Lower lobe of right lung (tissue), 2 donors: Measurements from ENCODE around the gene NPB. TPM values are rescaled to one million over a fixed set of nuclear protein-coding genes. Genes with fewer than 3 reads are reported as not detected.
"Not testable (repeated sequence)": the region's sequence is repeated elsewhere in the genome, so short reads cannot be mapped to it uniquely, and the experiment has no call there.

Experiments
- ATAC-seq, 2 donors: fragments of 200-7000 bp; cut with Tn5 transposase; one replicate each; pipeline ENCODE4 v1.9.1; 2020 to 2022; ENCODE audit warnings: mild to moderate bottlenecking in 2 of 2, moderate library complexity in 2 of 2
- DNase-seq: peaks from one replicate; pipeline ENCODE4 v3.0.0-alpha.2; 2020
- H3K27ac ChIP-seq: fragments of 200-600 bp; one replicate; pipeline ENCODE4 v1.8.0; 2022
- H3K27me3 ChIP-seq: fragments of 200-600 bp; one replicate; pipeline ENCODE4 v1.8.0; 2022; ENCODE audit warnings: low read depth
- H3K36me3 ChIP-seq: fragments of 200-600 bp; one replicate; pipeline ENCODE4 v1.8.0; 2022; ENCODE audit warnings: mild to moderate bottlenecking
- H3K4me1 ChIP-seq: fragments of 200-600 bp; one replicate; pipeline ENCODE4 v1.8.0; 2022
- H3K4me3 ChIP-seq: fragments of 200-600 bp; one replicate; pipeline ENCODE4 v1.8.0; 2022; ENCODE audit warnings: mild to moderate bottlenecking
- H3K9me3 ChIP-seq: fragments of 200-600 bp; one replicate; pipeline ENCODE4 v1.8.0; 2022
- intact Hi-C: fragments of 100-400 bp; cut with DNase I; formaldehyde crosslinking; loops from one replicate; pipeline ENCODE4 v1.11.0; 2022
- total RNA-seq: library from RNA; stranded (reverse); fragmentation: NEBNext Ultra II Directional; extraction: Animal tissue kit (Norgen Biotek cat#: 25700); gene quantifications from one replicate; pipeline ENCODE4 v1.2.1, GENCODE V29; 2021
- TF ChIP-seq, protein P1 (sequence below): fragments of 200-600 bp; IDR thresholded peaks from one replicate; pipeline ENCODE4 v1.8.0; 2022; ENCODE audit warnings: antibody characterized with exemption, mild to moderate bottlenecking
- donor health status: DM: no; HTN: yes; CAD: no; lungs with severe emphysema.

NPB gene
- total RNA-seq, 1 donor from 2014 or later: 0.71 TPM

DNA sequence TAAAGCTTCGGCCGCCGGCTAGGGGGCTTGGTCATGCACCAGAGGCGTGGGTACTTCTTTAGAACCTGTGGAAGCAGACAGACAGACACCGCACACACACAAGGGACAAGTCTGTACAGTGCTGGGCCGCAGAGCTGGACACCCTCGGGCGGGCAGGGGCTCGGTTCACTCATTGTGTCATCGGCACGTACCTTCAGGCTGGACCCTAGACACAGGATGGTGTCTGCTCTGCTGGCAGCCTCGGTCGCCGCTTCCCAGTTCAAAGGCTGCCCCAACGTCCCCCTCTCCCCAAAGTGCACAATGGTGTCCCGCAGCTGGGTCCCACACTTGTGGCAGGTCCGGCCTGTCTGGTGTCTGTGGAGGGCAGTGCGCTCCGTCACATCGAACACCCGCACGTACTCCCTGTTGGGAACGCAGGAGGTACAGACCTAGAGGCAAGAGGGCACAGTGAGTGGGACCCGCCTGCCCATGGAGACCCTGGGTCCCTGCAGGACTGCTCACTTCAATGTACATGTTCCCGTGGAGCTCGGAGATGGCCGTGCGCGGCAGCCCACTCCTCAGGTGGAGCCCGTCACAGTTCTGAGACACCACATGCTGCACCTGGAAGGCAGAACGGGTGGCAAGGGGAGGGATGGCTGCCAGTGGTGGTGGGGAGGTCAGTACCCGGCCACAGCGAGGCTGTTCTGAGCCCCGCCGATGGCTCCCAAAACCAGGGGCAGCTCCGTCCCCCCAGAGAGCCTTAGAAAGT lies 12.2 kb downstream of the NPB start:
- H3K4me1 ChIP-seq: peaks cover 42% of the 10 kb centered on the region
- no peak for ATAC-seq
- TF ChIP-seq, protein P1, sequence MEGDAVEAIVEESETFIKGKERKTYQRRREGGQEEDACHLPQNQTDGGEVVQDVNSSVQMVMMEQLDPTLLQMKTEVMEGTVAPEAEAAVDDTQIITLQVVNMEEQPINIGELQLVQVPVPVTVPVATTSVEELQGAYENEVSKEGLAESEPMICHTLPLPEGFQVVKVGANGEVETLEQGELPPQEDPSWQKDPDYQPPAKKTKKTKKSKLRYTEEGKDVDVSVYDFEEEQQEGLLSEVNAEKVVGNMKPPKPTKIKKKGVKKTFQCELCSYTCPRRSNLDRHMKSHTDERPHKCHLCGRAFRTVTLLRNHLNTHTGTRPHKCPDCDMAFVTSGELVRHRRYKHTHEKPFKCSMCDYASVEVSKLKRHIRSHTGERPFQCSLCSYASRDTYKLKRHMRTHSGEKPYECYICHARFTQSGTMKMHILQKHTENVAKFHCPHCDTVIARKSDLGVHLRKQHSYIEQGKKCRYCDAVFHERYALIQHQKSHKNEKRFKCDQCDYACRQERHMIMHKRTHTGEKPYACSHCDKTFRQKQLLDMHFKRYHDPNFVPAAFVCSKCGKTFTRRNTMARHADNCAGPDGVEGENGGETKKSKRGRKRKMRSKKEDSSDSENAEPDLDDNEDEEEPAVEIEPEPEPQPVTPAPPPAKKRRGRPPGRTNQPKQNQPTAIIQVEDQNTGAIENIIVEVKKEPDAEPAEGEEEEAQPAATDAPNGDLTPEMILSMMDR: no peak
- H3K4me3 ChIP-seq: no peak overlapping the region
- no peaks in the 10 kb centered on the region for H3K9me3 ChIP-seq
- intact Hi-C loops: no loop called here
- H3K27me3 ChIP-seq: no peaks in the 10 kb centered on the region
- H3K36me3 ChIP-seq: peaks cover 49% of the 10 kb centered on the region
- DNase-seq: no peak
- H3K27ac ChIP-seq: no peak overlapping the region

DNA sequence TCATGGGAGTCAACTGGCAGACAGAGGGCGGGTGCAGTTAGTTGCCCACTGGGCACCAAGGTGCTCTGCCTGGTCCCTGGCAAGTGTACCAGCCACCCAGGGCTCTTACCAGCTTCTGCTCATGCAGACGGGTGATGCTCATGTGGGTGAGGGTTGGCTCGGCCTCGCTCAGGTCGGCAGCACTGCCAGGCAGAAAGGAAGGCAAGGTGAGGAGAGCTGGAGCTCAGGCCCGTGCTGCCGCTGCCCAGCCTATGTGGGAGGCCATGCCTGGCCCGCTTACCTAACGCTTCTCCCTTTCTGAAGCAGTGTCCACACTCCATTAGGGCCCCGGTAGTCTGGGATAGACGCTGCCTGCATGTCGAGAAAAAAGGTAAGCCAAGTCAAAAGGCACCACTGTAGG lies 13.3 kb downstream of the NPB start:
- ATAC-seq (no peak), DNase-seq (no peak)
- Histone ChIP-seq H3K4me3 (no peak overlapping the region), H3K27ac (no peak overlapping the region), H3K4me1 (peaks cover 39% of the 10 kb centered on the region), H3K9me3 (no peaks in the 10 kb centered on the region), H3K36me3 (peaks cover 59% of the 10 kb centered on the region), H3K27me3 (no peaks in the 10 kb centered on the region)
- intact Hi-C loops: no loop called here
- TF ChIP-seq, protein P1: no peak

DNA sequence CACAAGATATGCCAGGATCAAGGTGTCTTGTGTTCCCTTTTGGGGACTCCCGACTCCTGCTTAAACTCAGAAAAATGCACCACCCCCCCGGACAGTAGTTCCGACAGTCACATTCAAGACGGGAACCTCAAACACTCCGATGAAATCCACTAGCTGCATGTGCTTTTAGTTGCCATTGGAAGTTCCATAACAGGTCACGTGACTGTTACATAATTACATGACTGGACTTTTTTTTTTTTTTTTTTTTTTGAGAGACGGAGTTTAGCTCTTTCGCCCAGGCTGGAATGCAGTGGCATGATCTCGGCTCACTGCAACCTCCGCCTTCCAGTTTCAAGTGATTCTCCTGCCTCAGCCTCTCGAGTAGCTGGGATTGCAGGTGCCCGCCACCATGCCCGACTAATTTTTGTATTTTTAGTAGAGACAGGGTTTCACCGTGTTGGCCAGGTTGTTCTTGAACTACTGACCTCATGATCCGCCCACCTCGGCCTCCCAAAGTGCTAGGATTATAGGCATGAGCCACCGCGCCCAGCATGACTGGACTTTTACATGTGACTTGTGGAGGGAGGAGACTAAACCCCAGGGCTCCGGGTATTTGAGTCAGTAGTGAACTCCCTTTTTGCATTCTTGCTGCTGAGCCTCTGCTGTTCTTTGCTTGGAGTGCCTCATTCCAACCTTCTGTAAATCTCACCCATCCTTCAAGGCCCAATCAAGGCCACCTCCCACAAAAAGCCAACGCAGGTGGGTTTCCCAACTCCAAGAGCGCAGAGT lies 14.4 kb downstream of the NPB start:
- Histone ChIP-seq H3K4me3 (peak overlapping the region; percentile 93), H3K36me3 (peaks cover 70% of the 10 kb centered on the region), H3K9me3 (no peaks in the 10 kb centered on the region), H3K4me1 (peaks cover 43% of the 10 kb centered on the region), H3K27ac (peak overlapping the region; percentile 13), H3K27me3 (no peaks in the 10 kb centered on the region)
- TF ChIP-seq, protein P1: no peak
- DNase-seq (no peak), ATAC-seq (no peak)
- intact Hi-C loops: no loop called here

DNA sequence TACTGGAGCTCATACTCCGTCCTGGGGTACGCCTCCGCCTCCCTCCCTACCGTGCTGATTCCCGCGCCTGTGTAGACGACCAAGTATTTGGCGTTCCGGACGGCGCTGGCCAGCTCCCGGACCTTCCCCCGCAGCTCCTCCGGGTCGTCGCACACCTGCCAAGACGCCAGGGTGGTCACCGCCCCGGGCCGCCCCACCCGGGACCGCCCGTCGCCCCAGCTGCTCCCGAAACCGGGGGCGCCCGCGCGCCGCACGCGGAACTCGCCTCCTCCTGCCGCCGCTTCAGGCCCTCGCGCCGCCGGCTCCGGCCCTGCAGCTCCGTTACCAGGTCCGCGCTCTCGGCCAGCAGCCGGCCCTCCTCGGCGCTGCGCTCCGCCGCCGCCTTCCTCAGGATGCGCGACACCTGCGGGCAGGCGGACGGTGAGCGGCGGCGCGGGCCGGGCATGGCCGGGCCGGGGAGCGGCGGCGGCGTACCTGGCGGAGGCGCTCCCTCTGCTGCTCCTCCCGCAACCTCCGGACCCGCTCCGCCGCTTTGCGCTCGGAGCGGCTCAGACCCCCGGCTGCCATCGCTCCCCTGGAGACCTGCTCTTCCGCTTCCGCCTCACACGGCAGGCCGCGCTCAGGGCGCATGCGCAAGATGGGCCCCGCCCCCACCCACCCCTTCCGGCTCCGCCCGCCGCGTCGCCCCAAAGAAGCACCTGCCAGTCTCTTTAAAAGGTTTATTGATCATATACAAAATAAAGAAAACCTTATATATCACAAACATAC lies 15.7 kb downstream of the NPB start, which contains the start of gene SIRT7:
TSS of gene SIRT7 (minus strand) at position 612 of the 768 bp plus-strand sequence. CDS start at position 567, 45 bp downstream.
- H3K4me3 ChIP-seq: peak within 1 kb of the TSS; percentile 93
- peaks cover 48% of the 10 kb centered on the region for H3K4me1 ChIP-seq
- no peaks in the 10 kb centered on the region for H3K9me3 ChIP-seq
- peaks cover 73% of the 10 kb centered on the region for H3K36me3 ChIP-seq
- intact Hi-C loops: no loop called here
- DNase-seq (peak; percentile 82), ATAC-seq (peak; percentile 82 to 87)
- TF ChIP-seq, protein P1: no peak
- no peaks in the 10 kb centered on the region for H3K27me3 ChIP-seq
- H3K27ac ChIP-seq: peak within 1 kb of the TSS; percentile 82

DNA sequence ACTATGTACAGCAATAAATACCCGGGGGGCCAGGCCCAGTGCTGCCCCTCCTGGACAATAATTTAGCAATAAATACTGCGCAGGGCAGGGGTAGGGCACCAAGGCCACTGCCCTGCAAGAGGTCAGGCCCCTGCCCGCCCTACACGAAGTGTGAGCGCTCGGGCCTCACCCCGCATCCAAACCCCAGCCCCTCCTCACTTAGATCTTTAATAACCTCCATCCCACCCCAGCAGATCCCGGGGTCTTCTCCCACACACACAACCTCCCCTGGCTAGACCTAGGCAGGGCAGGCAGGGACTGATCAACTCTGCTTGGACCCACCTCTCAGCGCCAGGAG lies 16.3 kb downstream of the NPB start:
- peaks cover 70% of the 10 kb centered on the region for H3K36me3 ChIP-seq
- intact Hi-C loops, H3K9me3 ChIP-seq, DNase-seq, H3K27me3 ChIP-seq: not testable (repeated sequence)
- H3K27ac ChIP-seq: peak overlapping the region; percentile 82
- ATAC-seq: peak; percentile 5 to 22
- TF ChIP-seq, protein P1: peak; percentile 11
- H3K4me1 ChIP-seq: peaks cover 53% of the 10 kb centered on the region
- H3K4me3 ChIP-seq: peak overlapping the region; percentile 93
